Astrocyte of the spinal cord (primary cell): ENCODE data around the gene DOK5.
"Not testable (repeated sequence)": the region's sequence is repeated elsewhere in the genome, so short reads cannot be mapped to it uniquely, and the experiment has no call there.

Experiments used
- DNase-seq: peaks from one replicate; pipeline ENCODE4 v3.0.0; 2011; ENCODE audit warnings: low read depth, low spot score
- H3K4me3 ChIP-seq: 2 replicates; pipeline ENCODE4 v1.5.1; 2011; ENCODE audit warnings: low read depth, mild to moderate bottlenecking, low read length, moderate library complexity
- CTCF ChIP-seq: IDR thresholded peaks from 2 replicates; pipeline ENCODE4 v1.5.1; 2012; ENCODE audit warnings: low read depth, mild to moderate bottlenecking, low read length, inconsistent platforms
- in situ Hi-C: cut with HindIII; loops from 2 replicates; pipeline ENCODE4 v1.10.0; 2017; ENCODE audit warnings: low sequenced_read_pairs

The DOK5 gene

GRCh38 chr20:54435015-54435414, 40.4 kb upstream of the DOK5 start:
- no peak for DNase-seq
- no peak for TF ChIP-seq CTCF
- H3K4me3 ChIP-seq, result no peak overlapping the region
- in situ Hi-C loops, result no loop called here

- H3K4me3 ChIP-seq, in situ Hi-C loops, DNase-seq: not testable (repeated sequence)
These were observed 39.0 kb upstream of the DOK5 start for GRCh38 chr20:54436410-54436809.

- no peak overlapping the region for H3K4me3 ChIP-seq
- no peak for DNase-seq
- in situ Hi-C loops, result no loop called here
- TF ChIP-seq CTCF, result no peak
These were observed 37.2 kb upstream of the DOK5 start for GRCh38 chr20:54438166-54438565.

GRCh38 chr20:54450207-54450606, 25.2 kb upstream of the DOK5 start:
- H3K4me3 ChIP-seq, result no peak overlapping the region
- in situ Hi-C loops, result no loop called here
- no peak for TF ChIP-seq CTCF
- DNase-seq, result no peak

GRCh38 chr20:54451171-54451570, 24.2 kb upstream of the DOK5 start:
- no peak for DNase-seq

GRCh38 chr20:54452277-54452676, 23.1 kb upstream of the DOK5 start:
- no peak for TF ChIP-seq CTCF
- H3K4me3 ChIP-seq, result no peak overlapping the region
- DNase-seq, result no peak
- in situ Hi-C loops, result no loop called here

More at GRCh38 chr20:54451171-54451570, 24.2 kb upstream of the DOK5 start:
- in situ Hi-C loops, result no loop called here
- TF ChIP-seq CTCF, result no peak
- no peak overlapping the region for H3K4me3 ChIP-seq

GRCh38 chr20:54454982-54455381, 20.4 kb upstream of the DOK5 start:
- no peak overlapping the region for H3K4me3 ChIP-seq
- no peak for TF ChIP-seq CTCF
- no peak for DNase-seq
- in situ Hi-C loops, result no loop called here
